ENCODE data around the gene FER. TPM values are rescaled to one million over a fixed set of nuclear protein-coding genes. Genes with fewer than 3 reads are reported as not detected.

FER gene
- total RNA-seq, 4 donors from 2014 or later: 2.2 to 7.5 (median 3.7) TPM

GRCh38 chr5:108940506-108940905 lies 192.8 kb downstream of the FER start:
- Histone ChIP-seq H3K9me3 (no peaks in the 10 kb centered on the region), H3K4me1 (no peaks in the 10 kb centered on the region), H3K27me3 (no peaks in the 10 kb centered on the region), H3K4me3 (no peak overlapping the region), H3K36me3 (no peaks in the 10 kb centered on the region), H3K27ac (no peak overlapping the region)
- DNase-seq: no peak
- in situ Hi-C loops (cut with MboI; ENCODE audit: low sequenced_read_pairs in 4 of 4): no loop called here
- no peak for TF ChIP-seq POLR2A (IDR thresholded peaks at IDR 0.05)
- TF ChIP-seq, protein P1, sequence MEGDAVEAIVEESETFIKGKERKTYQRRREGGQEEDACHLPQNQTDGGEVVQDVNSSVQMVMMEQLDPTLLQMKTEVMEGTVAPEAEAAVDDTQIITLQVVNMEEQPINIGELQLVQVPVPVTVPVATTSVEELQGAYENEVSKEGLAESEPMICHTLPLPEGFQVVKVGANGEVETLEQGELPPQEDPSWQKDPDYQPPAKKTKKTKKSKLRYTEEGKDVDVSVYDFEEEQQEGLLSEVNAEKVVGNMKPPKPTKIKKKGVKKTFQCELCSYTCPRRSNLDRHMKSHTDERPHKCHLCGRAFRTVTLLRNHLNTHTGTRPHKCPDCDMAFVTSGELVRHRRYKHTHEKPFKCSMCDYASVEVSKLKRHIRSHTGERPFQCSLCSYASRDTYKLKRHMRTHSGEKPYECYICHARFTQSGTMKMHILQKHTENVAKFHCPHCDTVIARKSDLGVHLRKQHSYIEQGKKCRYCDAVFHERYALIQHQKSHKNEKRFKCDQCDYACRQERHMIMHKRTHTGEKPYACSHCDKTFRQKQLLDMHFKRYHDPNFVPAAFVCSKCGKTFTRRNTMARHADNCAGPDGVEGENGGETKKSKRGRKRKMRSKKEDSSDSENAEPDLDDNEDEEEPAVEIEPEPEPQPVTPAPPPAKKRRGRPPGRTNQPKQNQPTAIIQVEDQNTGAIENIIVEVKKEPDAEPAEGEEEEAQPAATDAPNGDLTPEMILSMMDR (IDR thresholded peaks at IDR 0.05 in 4 of 5, conservative IDR thresholded peaks at IDR 0.05 in 1 of 5): no peak
- intact Hi-C loops (cut with DNase I; ENCODE audit: low total_unique reads): no loop called here
- ATAC-seq: no peak

GRCh38 chr5:108941746-108942145 lies 194.0 kb downstream of the FER start:
- Histone ChIP-seq H3K4me1 (no peaks in the 10 kb centered on the region), H3K9me3 (no peaks in the 10 kb centered on the region), H3K27me3 (no peaks in the 10 kb centered on the region), H3K36me3 (no peaks in the 10 kb centered on the region), H3K27ac (no peak overlapping the region), H3K4me3 (no peak overlapping the region)
- no peak for ATAC-seq
- no peak for DNase-seq
- TF ChIP-seq, protein P1 (IDR thresholded peaks at IDR 0.05 in 4 of 5, conservative IDR thresholded peaks at IDR 0.05 in 1 of 5): no peak
- no peak for TF ChIP-seq POLR2A (IDR thresholded peaks at IDR 0.05)
- intact Hi-C loops (cut with DNase I; ENCODE audit: low total_unique reads): no loop called here
- in situ Hi-C loops (cut with MboI; ENCODE audit: low sequenced_read_pairs in 4 of 4): no loop called here

DNA sequence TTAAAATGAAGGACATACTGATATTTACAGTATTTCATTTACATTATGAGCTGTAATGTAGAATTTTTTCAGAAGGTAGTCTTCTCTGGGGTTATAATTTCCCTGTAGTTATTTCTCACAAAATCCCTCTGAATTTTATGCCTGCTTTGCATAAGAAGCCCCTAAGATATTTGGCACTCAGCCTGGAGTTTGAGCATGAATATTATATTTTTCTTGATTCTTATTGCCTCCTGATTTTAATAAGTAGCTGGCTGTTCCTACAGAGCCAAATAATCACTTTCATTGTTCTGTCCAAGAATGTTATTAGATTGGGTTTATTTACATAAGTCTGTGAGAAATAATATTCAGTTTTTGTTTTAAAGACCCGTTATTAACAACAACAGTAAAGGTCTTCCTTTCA lies 195.0 kb downstream of the FER start:
- intact Hi-C loops (cut with DNase I; ENCODE audit: low total_unique reads): no loop called here
- no peaks in the 10 kb centered on the region for H3K9me3 ChIP-seq
- DNase-seq: no peak
- no peak overlapping the region for H3K4me3 ChIP-seq
- ATAC-seq: no peak
- H3K4me1 ChIP-seq: no peaks in the 10 kb centered on the region
- in situ Hi-C loops (cut with MboI; ENCODE audit: low sequenced_read_pairs in 4 of 4): no loop called here
- TF ChIP-seq, protein P1 (IDR thresholded peaks at IDR 0.05 in 4 of 5, conservative IDR thresholded peaks at IDR 0.05 in 1 of 5): no peak
- no peak for TF ChIP-seq POLR2A (IDR thresholded peaks at IDR 0.05)
- no peak overlapping the region for H3K27ac ChIP-seq
- H3K36me3 ChIP-seq: no peaks in the 10 kb centered on the region
- H3K27me3 ChIP-seq: no peaks in the 10 kb centered on the region

DNA sequence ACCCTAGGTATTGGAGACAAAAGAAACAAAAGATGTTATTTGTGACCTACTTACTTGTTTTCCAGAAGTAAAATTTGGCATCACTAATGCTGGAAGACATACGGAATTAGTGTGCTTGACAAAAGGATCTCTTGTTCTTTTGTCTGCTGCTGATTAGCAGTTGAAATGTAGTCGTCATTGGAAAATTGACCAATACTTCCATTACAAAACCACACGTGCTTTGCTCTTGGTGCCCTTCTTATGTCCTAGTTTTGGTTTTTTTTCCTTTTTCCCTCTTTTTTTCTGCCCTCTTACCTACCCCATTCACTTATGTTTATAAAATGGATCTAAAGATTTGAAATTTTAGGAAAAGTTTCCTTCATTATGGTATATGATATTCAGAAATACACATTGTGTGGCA lies 197.4 kb downstream of the FER start:
- Histone ChIP-seq H3K36me3 (no peaks in the 10 kb centered on the region), H3K27ac (no peak overlapping the region), H3K4me3 (no peak overlapping the region), H3K27me3 (no peaks in the 10 kb centered on the region), H3K9me3 (no peaks in the 10 kb centered on the region), H3K4me1 (no peaks in the 10 kb centered on the region)
- intact Hi-C loops (cut with DNase I; ENCODE audit: low total_unique reads) (no loop called here), in situ Hi-C loops (cut with MboI; ENCODE audit: low sequenced_read_pairs in 4 of 4) (no loop called here)
- TF ChIP-seq POLR2A (IDR thresholded peaks at IDR 0.05): no peak
- DNase-seq: no peak
- ATAC-seq: no peak

GRCh38 chr5:108946008-108946407 lies 198.3 kb downstream of the FER start:
- no peak for TF ChIP-seq POLR2A (IDR thresholded peaks at IDR 0.05)
- TF ChIP-seq, protein P1 (IDR thresholded peaks at IDR 0.05 in 4 of 5, conservative IDR thresholded peaks at IDR 0.05 in 1 of 5): no peak
- H3K27ac ChIP-seq: no peak overlapping the region
- H3K4me3 ChIP-seq: no peak overlapping the region
- in situ Hi-C loops (cut with MboI; ENCODE audit: low sequenced_read_pairs in 4 of 4): no loop called here
- no peaks in the 10 kb centered on the region for H3K9me3 ChIP-seq
- no peaks in the 10 kb centered on the region for H3K4me1 ChIP-seq
- ATAC-seq: no peak
- no peaks in the 10 kb centered on the region for H3K36me3 ChIP-seq
- no peak for DNase-seq
- no peaks in the 10 kb centered on the region for H3K27me3 ChIP-seq
- intact Hi-C loops (cut with DNase I; ENCODE audit: low total_unique reads): no loop called here

All from gastrocnemius medialis (tissue), 4 donors.